Measurements from ENCODE around the gene SPATA2.

DNA sequence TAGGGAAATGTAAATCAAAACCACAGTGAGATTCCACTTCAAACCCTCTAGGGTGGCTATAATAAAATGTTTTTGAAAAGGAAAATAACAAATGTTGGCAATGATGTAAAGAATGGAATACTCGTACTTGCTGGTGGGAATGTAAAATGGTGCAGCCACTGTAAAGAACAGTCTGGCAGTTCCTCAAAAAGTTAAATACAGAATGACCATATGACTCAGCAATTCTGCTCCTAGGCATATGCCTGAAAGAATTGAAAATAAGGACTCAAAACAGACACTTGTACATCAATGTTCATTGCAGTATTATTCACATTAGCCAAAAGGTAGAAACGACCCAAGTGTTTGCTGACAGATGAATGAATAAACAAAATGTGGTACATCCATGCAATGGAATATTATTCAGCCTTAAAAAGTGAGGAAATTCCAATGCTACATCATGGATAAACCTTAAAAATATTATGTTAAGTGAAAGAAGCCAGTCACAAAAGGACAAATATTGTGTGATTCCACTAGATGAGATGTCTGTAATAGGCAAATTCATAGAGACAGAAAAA, 10.6 kb upstream of the SPATA2 start:
- TF ChIP-seq CTCF (IDR thresholded peaks at IDR 0.05; ENCODE audit: low read length) = no peak
- TF ChIP-seq EZH2 (IDR thresholded peaks at IDR 0.05; ENCODE audit: borderline replicate concordance, low read length) = no peak

Measured in OCI-LY1 (cell line).